GM23338 (cell line): ENCODE measurements around the gene DNAL4.

Experiments
- CREB1 ChIP-seq: fragments of 250-450 bp; sonication (Bioruptor Pico); IDR thresholded peaks from 2 replicates; pipeline ENCODE4 v1.5.0; 2020; ENCODE audit warnings: low read depth, mild to moderate bottlenecking, moderate library complexity
- CTCF ChIP-seq, 2 experiments: fragments of 200-600 bp in 1 of 2; sonication (generic) in 1 of 2; conservative IDR thresholded peaks; 2 replicates each; pipeline versions ENCODE4 v1.5.1 to v1.6.1; 2016 to 2017; ENCODE audit warnings: antibody characterized with exemption in 2 of 2, low read depth in 2 of 2, mild to moderate bottlenecking in 2 of 2, moderate library complexity in 1 of 2
- EZH2 ChIP-seq: fragments of 200-600 bp; sonication (generic); IDR thresholded peaks from one replicate; pipeline ENCODE4 v1.8.0; 2017; ENCODE audit warnings: antibody characterized with exemption, mild to moderate bottlenecking, low read depth; ENCODE audit not compliant: unreplicated experiment
- EZH2phosphoT487 ChIP-seq: fragments of 200-600 bp; sonication (generic); IDR thresholded peaks from one replicate; pipeline ENCODE4 v1.8.1; 2018; ENCODE audit warnings: antibody characterized with exemption; ENCODE audit not compliant: unreplicated experiment
- POLR2AphosphoS5 ChIP-seq: IDR thresholded peaks from 2 replicates; pipeline ENCODE4 v1.6.1; 2016; ENCODE audit warnings: antibody characterized with exemption, low read depth

- TF ChIP-seq CTCF (conservative IDR thresholded peaks at IDR 0.05; ENCODE audit: low read depth in 2 of 2) = no peak
- TF ChIP-seq EZH2phosphoT487 = no peak
- no peak for TF ChIP-seq POLR2AphosphoS5
- TF ChIP-seq CREB1 (CRISPR knock-in tag) = no peak
- TF ChIP-seq EZH2 = no peak
Measured at GRCh38 chr22:38784856-38785255, 9.1 kb downstream of the DNAL4 start.
